Renal cortex interstitium (tissue), 11 donors: ENCODE data around the gene BMPR1A. TPM values are rescaled to one million over a fixed set of nuclear protein-coding genes. Genes with fewer than 3 reads are reported as not detected.
A peak's percentile ranks its signal among the peaks of the same experiment; 100 is the strongest.
"Not testable (repeated sequence)": the region's sequence is repeated elsewhere in the genome, so short reads cannot be mapped to it uniquely, and the experiment has no call there.

Experiments used
- DNase-seq, 11 donors: peaks; one replicate each; pipeline ENCODE4 v3.0.0-alpha.2; 2013; ENCODE audit warnings: low read depth in 9 of 11, low spot score in 4 of 11; ENCODE audit errors: extremely low read depth in 1 of 11
- polyA plus RNA-seq, 3 donors: library from polyadenylated mRNA; unstranded; fragments of 120-200 nt; gene quantifications; one replicate each; pipeline ENCODE4 v1.2.1, GENCODE V29; 2013; ENCODE audit not compliant: insufficient read length in 3 of 3

The BMPR1A gene
- polyA plus RNA-seq, 3 donors, result 60.8 to 78.6 (median 70.7) TPM

GRCh38 chr10:86855513-86855912 lies 99.1 kb downstream of the BMPR1A start:
- no peak for DNase-seq

GRCh38 chr10:86856156-86856555 lies 99.7 kb downstream of the BMPR1A start:
- DNase-seq, result no peak

- no peak for DNase-seq
These were observed 100.8 kb downstream of the BMPR1A start for GRCh38 chr10:86857128-86857721.

- no peak for DNase-seq
These were observed 101.6 kb downstream of the BMPR1A start for GRCh38 chr10:86858011-86858410.

- no peak for DNase-seq
These were observed 104.9 kb downstream of the BMPR1A start for GRCh38 chr10:86861351-86861750.

- no peak for DNase-seq
These were observed 106.0 kb downstream of the BMPR1A start for GRCh38 chr10:86862373-86862772.

GRCh38 chr10:86862786-86863483 lies 106.5 kb downstream of the BMPR1A start:
- no peak for DNase-seq

GRCh38 chr10:86863484-86863842 lies 107.0 kb downstream of the BMPR1A start:
- DNase-seq, result no peak

- not testable (repeated sequence) for DNase-seq
These were observed 108.8 kb downstream of the BMPR1A start for GRCh38 chr10:86865011-86865811.

- no peak for DNase-seq
These were observed 110.7 kb downstream of the BMPR1A start for GRCh38 chr10:86867149-86867548.

GRCh38 chr10:86868353-86868752 lies 111.9 kb downstream of the BMPR1A start:
- DNase-seq, result peak; percentile 64 to 92 (median 82)

GRCh38 chr10:86870679-86871078 lies 114.3 kb downstream of the BMPR1A start:
- no peak for DNase-seq

GRCh38 chr10:86871563-86872183 lies 115.3 kb downstream of the BMPR1A start:
- no peak for DNase-seq

- DNase-seq, result no peak
These were observed 116.3 kb downstream of the BMPR1A start for GRCh38 chr10:86872757-86873156.

GRCh38 chr10:86876748-86877147 lies 120.3 kb downstream of the BMPR1A start:
- no peak for DNase-seq

GRCh38 chr10:86878983-86879713 lies 122.7 kb downstream of the BMPR1A start:
- no peak for DNase-seq

- DNase-seq, result no peak
These were observed 124.6 kb downstream of the BMPR1A start for GRCh38 chr10:86880971-86881370.

GRCh38 chr10:86888585-86889381 lies 132.4 kb downstream of the BMPR1A start:
- no peak for DNase-seq
